HEK293 (cell line): Measurements from ENCODE around the gene PDE4DIP.
"Not testable (repeated sequence)": the region's sequence is repeated elsewhere in the genome, so short reads cannot be mapped to it uniquely, and the experiment has no call there.

Experiments used
- CTCF ChIA-PET: fragments of 350-600 bp; formaldehyde crosslinking; extraction: SDS; loops from one replicate; lab custom pipeline; 2021; ENCODE audit warnings: antibody characterized with exemption; lab: Yijun Ruan, JAX
- POLR2A ChIA-PET: fragments of 300-600 bp; formaldehyde crosslinking; extraction: SDS; loops from one replicate; lab custom pipeline; 2020; ENCODE audit warnings: antibody characterized with exemption, inconsistent platforms; lab: Yijun Ruan, JAX
- H3K27ac ChIP-seq: fragments of 200-500 bp; sonication (Bioruptor generic); 2 replicates; pipeline ENCODE4 v1.5.1; 2014; ENCODE audit warnings: low read depth, low read length, control low read depth, inconsistent platforms; ENCODE audit errors: extremely low read depth
- H3K36me3 ChIP-seq, 2 experiments: fragments of 200-500 bp in 1 of 2; sonication (Bioruptor generic) in 1 of 2; 1 replicate in 1 of 2; 2 replicates in 1 of 2; pipeline ENCODE4 v1.5.1; 2014 to 2017; ENCODE audit warnings: inconsistent platforms in 2 of 2, low read length in 2 of 2; ENCODE audit not compliant: control insufficient read depth in 2 of 2, insufficient read depth in 1 of 2
- H3K4me1 ChIP-seq: fragments of 200-500 bp; sonication (Bioruptor generic); 2 replicates; pipeline ENCODE4 v1.5.1; 2014; ENCODE audit warnings: mild to moderate bottlenecking, low read length, inconsistent platforms; ENCODE audit not compliant: control insufficient read depth, insufficient read depth
- H3K4me3 ChIP-seq: 2 replicates; pipeline ENCODE4 v1.5.1; 2011; ENCODE audit warnings: low read depth, mild to moderate bottlenecking, control low read depth, low read length, moderate library complexity
- H3K9me3 ChIP-seq: fragments of 200-500 bp; sonication (Bioruptor generic); 2 replicates; pipeline ENCODE4 v1.5.1; 2014; ENCODE audit warnings: low read depth, low read length, inconsistent platforms; ENCODE audit not compliant: control insufficient read depth, insufficient read depth

Gene PDE4DIP

GRCh38 chr1:149002664-149003063 lies 158.4 kb downstream of the PDE4DIP start:
- H3K27ac ChIP-seq, H3K9me3 ChIP-seq, POLR2A ChIA-PET, H3K4me3 ChIP-seq, H3K4me1 ChIP-seq, CTCF ChIA-PET, H3K36me3 ChIP-seq: not testable (repeated sequence)

GRCh38 chr1:149008326-149008725 lies 164.1 kb downstream of the PDE4DIP start:
- H3K9me3 ChIP-seq, POLR2A ChIA-PET, H3K4me3 ChIP-seq, H3K27ac ChIP-seq, CTCF ChIA-PET, H3K4me1 ChIP-seq, H3K36me3 ChIP-seq: not testable (repeated sequence)

GRCh38 chr1:149008769-149009168 lies 164.5 kb downstream of the PDE4DIP start:
- POLR2A ChIA-PET, H3K36me3 ChIP-seq, H3K27ac ChIP-seq, H3K9me3 ChIP-seq, H3K4me1 ChIP-seq, H3K4me3 ChIP-seq, CTCF ChIA-PET: not testable (repeated sequence)

GRCh38 chr1:149009761-149010160 lies 165.5 kb downstream of the PDE4DIP start:
- POLR2A ChIA-PET: not testable (repeated sequence)

GRCh38 chr1:149012599-149012998 lies 168.4 kb downstream of the PDE4DIP start:
- H3K36me3 ChIP-seq, H3K27ac ChIP-seq, H3K9me3 ChIP-seq, POLR2A ChIA-PET, CTCF ChIA-PET, H3K4me3 ChIP-seq, H3K4me1 ChIP-seq: not testable (repeated sequence)

More at GRCh38 chr1:149009761-149010160, 165.5 kb downstream of the PDE4DIP start:
- CTCF ChIA-PET, H3K4me3 ChIP-seq, H3K4me1 ChIP-seq, H3K9me3 ChIP-seq, H3K36me3 ChIP-seq, H3K27ac ChIP-seq: not testable (repeated sequence)

GRCh38 chr1:149013513-149013912 lies 169.3 kb downstream of the PDE4DIP start:
- H3K4me3 ChIP-seq, H3K36me3 ChIP-seq, H3K9me3 ChIP-seq, POLR2A ChIA-PET, CTCF ChIA-PET, H3K27ac ChIP-seq, H3K4me1 ChIP-seq: not testable (repeated sequence)

- H3K9me3 ChIP-seq, H3K36me3 ChIP-seq, H3K27ac ChIP-seq, H3K4me1 ChIP-seq, CTCF ChIA-PET, POLR2A ChIA-PET, H3K4me3 ChIP-seq: not testable (repeated sequence)
Measured at GRCh38 chr1:149015522-149015921, 171.3 kb downstream of the PDE4DIP start.

- H3K27ac ChIP-seq, H3K4me3 ChIP-seq, H3K9me3 ChIP-seq, POLR2A ChIA-PET, H3K4me1 ChIP-seq, CTCF ChIA-PET, H3K36me3 ChIP-seq: not testable (repeated sequence)
Measured at GRCh38 chr1:149016626-149017025, 172.4 kb downstream of the PDE4DIP start.

- CTCF ChIA-PET, H3K36me3 ChIP-seq, H3K4me3 ChIP-seq, H3K4me1 ChIP-seq, H3K27ac ChIP-seq, H3K9me3 ChIP-seq, POLR2A ChIA-PET: not testable (repeated sequence)
Measured at GRCh38 chr1:149018577-149018976, 174.3 kb downstream of the PDE4DIP start.

- H3K27ac ChIP-seq, CTCF ChIA-PET, H3K4me1 ChIP-seq, POLR2A ChIA-PET, H3K4me3 ChIP-seq, H3K9me3 ChIP-seq, H3K36me3 ChIP-seq: not testable (repeated sequence)
Measured at GRCh38 chr1:149024327-149024726, 180.1 kb downstream of the PDE4DIP start.

- H3K4me1 ChIP-seq, POLR2A ChIA-PET, H3K27ac ChIP-seq, H3K9me3 ChIP-seq, CTCF ChIA-PET, H3K36me3 ChIP-seq, H3K4me3 ChIP-seq: not testable (repeated sequence)
Measured at GRCh38 chr1:149033916-149034315, 189.7 kb downstream of the PDE4DIP start.

- POLR2A ChIA-PET, H3K36me3 ChIP-seq: not testable (repeated sequence)
Measured at GRCh38 chr1:149043056-149043455, 198.8 kb downstream of the PDE4DIP start.

More at GRCh38 chr1:149043056-149043455, 198.8 kb downstream of the PDE4DIP start:
- CTCF ChIA-PET, H3K4me1 ChIP-seq, H3K27ac ChIP-seq, H3K4me3 ChIP-seq, H3K9me3 ChIP-seq: not testable (repeated sequence)
